Right renal cortex interstitium (tissue), 3 donors: Measurements from ENCODE around the gene POLR1G. TPM values are rescaled to one million over a fixed set of nuclear protein-coding genes. Genes with fewer than 3 reads are reported as not detected.
"Not testable (repeated sequence)": the region's sequence is repeated elsewhere in the genome, so short reads cannot be mapped to it uniquely, and the experiment has no call there.

ENCODE experiments used
- DNase-seq, 3 donors: peaks; one replicate each; pipeline ENCODE4 v3.0.0-alpha.2; 2013; ENCODE audit warnings: low read depth in 3 of 3, low spot score in 2 of 3
- polyA plus RNA-seq, 3 donors: library from polyadenylated mRNA; unstranded; fragments of 120-200 nt; gene quantifications; one replicate each; pipeline ENCODE4 v1.2.1, GENCODE V29; 2013; ENCODE audit not compliant: insufficient read length in 3 of 3

Gene POLR1G
- polyA plus RNA-seq, 3 donors, result 2.8 to 3.6 (median 3.1) TPM

DNA sequence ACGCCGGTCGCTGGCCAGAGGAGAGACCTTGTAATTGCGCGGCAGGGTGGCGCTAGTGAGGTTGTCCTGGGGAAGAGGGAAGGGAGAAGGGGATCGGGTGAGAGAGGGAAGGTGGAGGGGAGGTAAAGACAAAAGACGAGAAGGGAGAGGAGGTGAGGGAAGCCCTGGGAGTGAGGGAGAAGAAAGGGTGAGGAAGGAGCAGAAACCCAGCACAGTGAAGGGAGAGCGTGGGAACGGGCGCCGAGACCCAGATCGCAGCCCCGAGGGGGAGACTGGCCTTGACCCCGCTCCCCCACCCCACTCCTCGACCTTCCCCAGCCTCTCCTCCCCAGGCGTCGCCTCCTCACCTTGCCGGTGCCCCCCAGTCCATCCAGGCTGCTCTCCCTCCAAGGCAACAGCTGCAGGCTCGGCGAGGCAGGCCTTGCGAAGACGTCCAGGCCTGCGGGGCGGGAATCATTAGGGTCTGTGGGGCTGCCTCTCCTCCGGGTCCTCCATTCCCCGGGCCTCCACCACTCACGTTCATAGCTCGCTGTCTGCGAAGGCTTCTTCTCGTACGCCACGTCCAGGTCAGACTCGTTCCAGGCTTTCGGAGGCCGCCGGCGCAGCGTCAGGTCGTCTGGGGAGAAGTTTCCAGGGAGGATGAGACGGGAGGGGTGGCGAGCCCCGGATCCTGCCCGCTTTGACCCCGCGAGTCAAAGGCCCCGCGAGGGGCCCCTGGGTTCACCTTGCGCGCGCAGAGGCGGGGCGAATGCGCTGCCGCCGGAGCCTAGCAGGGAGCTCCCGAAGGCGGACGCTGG lies 10.4 kb upstream of the POLR1G start:
- DNase-seq, result no peak

- DNase-seq, result no peak
These were observed 6.3 kb upstream of the POLR1G start for GRCh38 chr19:45400192-45400591.

- no peak for DNase-seq
These were observed 4.6 kb upstream of the POLR1G start for GRCh38 chr19:45401815-45402214.

- no peak for DNase-seq
These were observed 4.0 kb upstream of the POLR1G start for GRCh38 chr19:45402298-45403061.

- DNase-seq, result no peak
These were observed 3.2 kb upstream of the POLR1G start for GRCh38 chr19:45403272-45403671.

GRCh38 chr19:45403781-45404556 lies 2.5 kb upstream of the POLR1G start:
- DNase-seq, result no peak

- no peak for DNase-seq
These were observed 1.6 kb upstream of the POLR1G start, which contains the start of gene PPP1R13L for GRCh38 chr19:45404557-45405434. Gene PPP1R13L (minus strand): TSS chr19:45405069. CDS start chr19:45398318, 6,751 bp downstream.

DNA sequence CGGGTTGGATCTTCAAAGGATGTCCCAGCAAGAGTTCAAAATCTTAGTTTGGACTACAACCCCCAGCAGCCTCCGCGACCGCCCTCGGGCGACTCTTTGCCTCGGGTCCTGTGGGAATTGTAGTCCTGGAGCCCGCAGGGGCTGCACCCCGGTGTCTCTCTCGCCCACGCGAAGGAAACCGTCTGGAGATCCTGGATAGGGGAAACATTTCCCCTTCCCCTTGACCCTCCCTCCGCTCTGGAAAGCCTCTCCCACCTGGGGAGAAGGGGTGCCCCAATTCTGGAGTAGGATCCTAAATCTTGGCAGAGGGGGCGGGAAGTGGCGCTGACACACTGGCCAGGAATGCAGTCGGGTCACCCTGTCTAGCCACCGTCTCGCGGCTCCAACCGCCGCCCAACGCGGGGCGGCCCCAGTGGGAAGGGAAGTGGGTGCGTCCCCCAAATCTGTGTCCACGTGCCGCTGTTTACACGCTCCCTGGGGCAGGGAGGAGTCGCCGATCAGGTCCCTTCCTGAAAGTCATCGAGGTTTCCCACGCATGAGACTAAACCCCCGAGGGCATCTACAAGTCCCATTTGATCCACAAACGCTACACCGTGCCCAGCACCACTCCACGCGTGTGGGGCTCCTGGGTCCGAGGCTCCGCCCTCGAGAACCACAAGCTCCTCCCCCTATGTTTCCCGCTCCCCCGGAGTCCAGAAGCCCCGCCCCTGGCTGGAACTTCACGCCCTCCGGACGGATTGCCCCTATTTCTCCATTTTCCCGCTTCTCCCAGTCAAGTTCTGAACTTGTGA lies 814 bp upstream of the POLR1G start:
- peak in 1 of 3 donors; percentile 72 for DNase-seq

- DNase-seq, result no peak
These were observed 589 bp downstream of the POLR1G start for GRCh38 chr19:45407091-45407375.

- DNase-seq, result not testable (repeated sequence)
These were observed 1.1 kb downstream of the POLR1G start for GRCh38 chr19:45407585-45407984.

GRCh38 chr19:45408121-45408520 lies 1.7 kb downstream of the POLR1G start:
- no peak for DNase-seq

DNA sequence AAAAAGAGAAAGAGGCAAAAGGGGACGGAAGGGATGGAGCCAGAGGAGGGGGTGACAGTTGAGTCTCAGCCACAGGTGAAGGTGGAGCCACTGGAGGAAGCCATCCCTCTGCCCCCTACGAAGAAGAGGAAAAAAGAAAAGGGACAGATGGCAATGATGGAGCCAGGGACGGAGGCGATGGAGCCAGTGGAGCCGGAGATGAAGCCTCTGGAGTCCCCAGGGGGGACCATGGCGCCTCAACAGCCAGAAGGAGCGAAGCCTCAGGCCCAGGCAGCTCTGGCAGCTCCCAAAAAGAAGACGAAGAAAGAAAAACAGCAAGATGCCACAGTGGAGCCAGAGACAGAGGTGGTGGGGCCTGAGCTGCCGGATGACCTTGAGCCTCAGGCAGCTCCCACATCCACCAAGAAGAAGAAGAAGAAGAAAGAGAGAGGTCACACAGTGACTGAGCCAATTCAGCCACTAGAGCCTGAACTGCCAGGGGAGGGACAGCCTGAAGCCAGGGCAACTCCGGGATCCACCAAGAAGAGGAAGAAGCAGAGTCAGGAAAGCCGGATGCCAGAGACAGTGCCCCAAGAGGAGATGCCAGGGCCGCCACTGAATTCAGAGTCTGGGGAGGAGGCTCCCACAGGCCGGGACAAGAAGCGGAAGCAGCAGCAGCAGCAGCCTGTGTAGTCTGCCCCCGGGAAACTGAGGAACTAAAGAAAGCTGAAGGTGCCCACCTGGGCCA lies 2.5 kb downstream of the POLR1G start:
- DNase-seq, result no peak

GRCh38 chr19:45409557-45409920 lies 3.1 kb downstream of the POLR1G start:
- DNase-seq, result no peak

DNA sequence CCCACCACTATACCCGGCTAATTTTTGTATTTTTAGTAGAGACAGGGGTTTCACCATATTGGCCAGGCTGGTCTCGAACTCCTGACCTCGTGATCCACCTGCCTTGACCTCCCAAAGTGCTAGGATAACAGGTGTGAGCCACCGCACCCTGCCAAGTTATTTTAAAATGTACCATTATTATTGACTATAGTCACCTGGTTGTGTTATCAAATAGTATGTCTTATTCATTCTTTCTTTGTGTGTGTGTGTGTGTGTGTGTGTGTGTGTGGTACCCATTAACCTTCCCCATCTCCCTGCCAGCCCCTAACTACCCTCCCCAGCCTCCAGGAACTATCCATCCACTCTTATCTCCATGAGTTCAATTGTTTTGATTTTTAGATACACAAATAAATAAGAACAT lies 3.9 kb downstream of the POLR1G start:
- not testable (repeated sequence) for DNase-seq

- no peak for DNase-seq
These were observed 7.1 kb downstream of the POLR1G start for GRCh38 chr19:45413497-45413896.

- DNase-seq, result no peak
These were observed 8.0 kb downstream of the POLR1G start for GRCh38 chr19:45414468-45414867.

DNA sequence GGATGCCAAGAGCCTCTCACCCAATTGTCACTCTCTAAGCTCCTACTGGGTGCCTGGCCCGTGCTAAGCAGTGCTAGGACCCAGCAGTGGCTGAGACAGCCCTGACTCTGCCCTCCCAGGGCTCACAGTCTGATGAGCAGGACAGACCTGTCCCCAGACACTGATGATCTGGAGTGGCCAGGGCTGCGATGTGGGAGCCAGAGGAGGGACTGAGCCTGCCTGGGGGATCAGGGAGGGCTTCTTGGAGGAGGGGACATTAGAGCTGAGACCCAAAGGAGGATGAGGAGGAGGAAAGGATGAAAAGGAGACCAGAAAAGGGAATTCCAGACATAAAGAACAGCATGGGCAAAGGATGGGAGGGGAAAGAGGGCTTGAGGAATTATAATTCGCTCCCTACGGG lies 10.7 kb downstream of the POLR1G start:
- no peak for DNase-seq

- no peak for DNase-seq
These were observed 12.4 kb downstream of the POLR1G start for GRCh38 chr19:45418802-45419201.

GRCh38 chr19:45419396-45419795 lies 13.0 kb downstream of the POLR1G start:
- no peak for DNase-seq
